Panc1 (cell line): ENCODE measurements around the gene BCAN. TPM values are rescaled to one million over a fixed set of nuclear protein-coding genes. Genes with fewer than 3 reads are reported as not detected.

Experiments
- ATAC-seq: fragments of 200-7000 bp; cut with Tn5 transposase; 2 replicates; pipeline ENCODE4 v1.9.1; 2020; ENCODE audit warnings: mild to moderate bottlenecking, moderate library complexity
- BruUV-seq: library from RNA; stranded (reverse); fragments of 400-500 nt; replicated peaks from 2 replicates; lab custom pipeline; 2021; lab: Mats Ljungman, UMichigan
- CTCF ChIA-PET: fragments of 300-600 bp; sonication (Branson Sonifier 250); formaldehyde crosslinking; loops from one replicate; lab custom pipeline; 2022; ENCODE audit warnings: antibody characterized with exemption; lab: Charles Lee
- POLR2A ChIA-PET: fragments of 300-600 bp; sonication (Branson Sonifier 250); formaldehyde crosslinking; loops from one replicate; lab custom pipeline; 2022; ENCODE audit warnings: antibody characterized with exemption; lab: Charles Lee
- DNase-seq: peaks from one replicate; pipeline ENCODE4 v3.0.0-alpha.2; 2010; ENCODE audit warnings: low read depth, low spot score
- H3K27ac ChIP-seq: 2 replicates; pipeline ENCODE4 v1.5.1; 2011; ENCODE audit warnings: mild to moderate bottlenecking, low read length, inconsistent platforms
- H3K27me3 ChIP-seq: fragments of 200-500 bp; sonication (Bioruptor generic); 2 replicates; pipeline ENCODE4 v1.6.0; 2014; ENCODE audit warnings: low read length, inconsistent platforms; ENCODE audit not compliant: control insufficient read depth, insufficient read depth
- H3K36me3 ChIP-seq: fragments of 200-500 bp; sonication (Bioruptor generic); 2 replicates; pipeline ENCODE4 v1.5.1; 2014; ENCODE audit warnings: inconsistent platforms, mild to moderate bottlenecking, low read length, moderate library complexity; ENCODE audit not compliant: control insufficient read depth, insufficient read depth
- H3K4me1 ChIP-seq: 2 replicates; pipeline ENCODE4 v1.5.1; 2011; ENCODE audit warnings: inconsistent platforms, mild to moderate bottlenecking, low read length, moderate library complexity; ENCODE audit not compliant: control insufficient read depth, insufficient read depth
- H3K4me3 ChIP-seq, 2 experiments: 2 replicates each; pipeline ENCODE4 v1.5.1; 2011 to 2012; ENCODE audit warnings: low read depth in 2 of 2, low read length in 2 of 2, mild to moderate bottlenecking in 2 of 2, inconsistent platforms in 1 of 2, moderate library complexity in 1 of 2
- H3K9me3 ChIP-seq: fragments of 200-500 bp; sonication (Bioruptor generic); 2 replicates; pipeline ENCODE4 v1.5.1; 2014; ENCODE audit warnings: low read depth, mild to moderate bottlenecking, inconsistent platforms, low read length, moderate library complexity; ENCODE audit not compliant: control insufficient read depth, insufficient read depth
- POLR2AphosphoS5 ChIP-seq: IDR thresholded peaks from 2 replicates; pipeline ENCODE4 v1.6.1; 2012; ENCODE audit warnings: mild to moderate bottlenecking, low read depth, low read length, moderate library complexity
- SIN3A ChIP-seq: IDR thresholded peaks from 2 replicates; pipeline ENCODE4 v1.6.1; 2012; ENCODE audit warnings: low read depth, mild to moderate bottlenecking, low read length, moderate library complexity, borderline replicate concordance; ENCODE audit not compliant: insufficient read depth
- TCF7L2 ChIP-seq: IDR thresholded peaks from 2 replicates; pipeline ENCODE4 v1.6.1; 2011; ENCODE audit warnings: mild to moderate bottlenecking, low read depth, low read length, inconsistent platforms
- in situ Hi-C: cut with HindIII; loops from 2 replicates; pipeline ENCODE4 v1.10.0; 2016; ENCODE audit warnings: low sequenced_read_pairs, low pct_unique_long_range_greater_than_20kb
- intact Hi-C: fragments of 100-400 bp; cut with micrococcal nuclease; formaldehyde crosslinking; loops from one replicate; pipeline ENCODE4 v1.10.0; 2022; ENCODE audit not compliant: unreplicated experiment
- total RNA-seq: library from RNA; stranded (reverse); gene quantifications from one replicate; pipeline ENCODE4 v1.2.1, GENCODE V29; 2021; ENCODE audit not compliant: unreplicated experiment
- TF ChIP-seq, protein P1 (sequence below), 2 experiments: IDR thresholded peaks; 2 replicates each; pipeline ENCODE4 v1.6.1; 2011 to 2012; ENCODE audit warnings: low read depth in 2 of 2, control low read depth in 1 of 2, low read length in 1 of 2, mild to moderate bottlenecking in 1 of 2, moderate library complexity in 1 of 2; ENCODE audit not compliant: insufficient read depth in 1 of 2
- TF ChIP-seq, protein P2 (sequence below): fragments of 450-650 bp; IDR thresholded peaks from 2 replicates; pipeline ENCODE4 v1.5.1; 2017; ENCODE audit warnings: mild to moderate bottlenecking

BCAN gene
- total RNA-seq, 1 experiment from 2014 or later = 0.57 TPM

DNA sequence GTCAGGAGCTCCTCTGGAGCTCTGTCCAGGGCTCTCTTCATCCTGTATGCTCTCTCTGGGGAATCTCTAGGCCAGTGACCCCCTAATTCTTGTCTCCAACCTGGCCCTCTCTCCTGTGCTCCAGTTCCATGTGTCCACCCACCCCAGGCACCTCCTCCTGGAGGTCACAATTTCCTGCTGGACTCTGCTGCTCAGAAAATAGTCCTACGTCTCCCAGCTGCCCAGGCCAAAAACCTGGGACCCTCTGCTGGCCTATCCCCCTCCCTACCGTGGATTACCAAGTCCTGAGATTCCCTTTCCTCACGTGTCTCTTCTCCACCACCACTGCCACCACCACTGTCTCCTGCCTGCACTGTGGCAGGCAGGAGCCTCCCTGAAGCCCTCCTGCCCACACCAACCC lies 23.6 kb downstream of the BCAN start:
- BruUV-seq = no TSS peak
- ChIA-PET POLR2A (interaction anchor here (0.6 kb wide), 1 partner anchor 16 kb away, joined by 8 read pairs; no protein-coding TSS in a partner anchor), CTCF (interaction anchor here (0.6 to 1.4 kb wide), 4 partner anchors 11 to 166 kb away, joined by 3 to 6 read pairs (median 4); partner anchors contain the start of gene NES)
- ATAC-seq = no peak
- no peaks in the 10 kb centered on the region for H3K27me3 ChIP-seq
- peaks cover 78% of the 10 kb centered on the region for H3K4me1 ChIP-seq
- H3K4me3 ChIP-seq = no peak overlapping the region
- no peak for DNase-seq
- peak overlapping the region; percentile 98 for H3K27ac ChIP-seq
- in situ Hi-C loops = no loop called here
- TF ChIP-seq, protein P1, sequence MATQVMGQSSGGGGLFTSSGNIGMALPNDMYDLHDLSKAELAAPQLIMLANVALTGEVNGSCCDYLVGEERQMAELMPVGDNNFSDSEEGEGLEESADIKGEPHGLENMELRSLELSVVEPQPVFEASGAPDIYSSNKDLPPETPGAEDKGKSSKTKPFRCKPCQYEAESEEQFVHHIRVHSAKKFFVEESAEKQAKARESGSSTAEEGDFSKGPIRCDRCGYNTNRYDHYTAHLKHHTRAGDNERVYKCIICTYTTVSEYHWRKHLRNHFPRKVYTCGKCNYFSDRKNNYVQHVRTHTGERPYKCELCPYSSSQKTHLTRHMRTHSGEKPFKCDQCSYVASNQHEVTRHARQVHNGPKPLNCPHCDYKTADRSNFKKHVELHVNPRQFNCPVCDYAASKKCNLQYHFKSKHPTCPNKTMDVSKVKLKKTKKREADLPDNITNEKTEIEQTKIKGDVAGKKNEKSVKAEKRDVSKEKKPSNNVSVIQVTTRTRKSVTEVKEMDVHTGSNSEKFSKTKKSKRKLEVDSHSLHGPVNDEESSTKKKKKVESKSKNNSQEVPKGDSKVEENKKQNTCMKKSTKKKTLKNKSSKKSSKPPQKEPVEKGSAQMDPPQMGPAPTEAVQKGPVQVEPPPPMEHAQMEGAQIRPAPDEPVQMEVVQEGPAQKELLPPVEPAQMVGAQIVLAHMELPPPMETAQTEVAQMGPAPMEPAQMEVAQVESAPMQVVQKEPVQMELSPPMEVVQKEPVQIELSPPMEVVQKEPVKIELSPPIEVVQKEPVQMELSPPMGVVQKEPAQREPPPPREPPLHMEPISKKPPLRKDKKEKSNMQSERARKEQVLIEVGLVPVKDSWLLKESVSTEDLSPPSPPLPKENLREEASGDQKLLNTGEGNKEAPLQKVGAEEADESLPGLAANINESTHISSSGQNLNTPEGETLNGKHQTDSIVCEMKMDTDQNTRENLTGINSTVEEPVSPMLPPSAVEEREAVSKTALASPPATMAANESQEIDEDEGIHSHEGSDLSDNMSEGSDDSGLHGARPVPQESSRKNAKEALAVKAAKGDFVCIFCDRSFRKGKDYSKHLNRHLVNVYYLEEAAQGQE (IDR thresholded peaks at IDR 0.05; ENCODE audit: insufficient read depth in 1 of 2, low read depth in 2 of 2, low read length in 1 of 2) = no peak
- no peak for TF ChIP-seq POLR2AphosphoS5
- TF ChIP-seq TCF7L2 = no peak
- TF ChIP-seq, protein P2, sequence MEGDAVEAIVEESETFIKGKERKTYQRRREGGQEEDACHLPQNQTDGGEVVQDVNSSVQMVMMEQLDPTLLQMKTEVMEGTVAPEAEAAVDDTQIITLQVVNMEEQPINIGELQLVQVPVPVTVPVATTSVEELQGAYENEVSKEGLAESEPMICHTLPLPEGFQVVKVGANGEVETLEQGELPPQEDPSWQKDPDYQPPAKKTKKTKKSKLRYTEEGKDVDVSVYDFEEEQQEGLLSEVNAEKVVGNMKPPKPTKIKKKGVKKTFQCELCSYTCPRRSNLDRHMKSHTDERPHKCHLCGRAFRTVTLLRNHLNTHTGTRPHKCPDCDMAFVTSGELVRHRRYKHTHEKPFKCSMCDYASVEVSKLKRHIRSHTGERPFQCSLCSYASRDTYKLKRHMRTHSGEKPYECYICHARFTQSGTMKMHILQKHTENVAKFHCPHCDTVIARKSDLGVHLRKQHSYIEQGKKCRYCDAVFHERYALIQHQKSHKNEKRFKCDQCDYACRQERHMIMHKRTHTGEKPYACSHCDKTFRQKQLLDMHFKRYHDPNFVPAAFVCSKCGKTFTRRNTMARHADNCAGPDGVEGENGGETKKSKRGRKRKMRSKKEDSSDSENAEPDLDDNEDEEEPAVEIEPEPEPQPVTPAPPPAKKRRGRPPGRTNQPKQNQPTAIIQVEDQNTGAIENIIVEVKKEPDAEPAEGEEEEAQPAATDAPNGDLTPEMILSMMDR = no peak
- TF ChIP-seq SIN3A = no peak
- no peaks in the 10 kb centered on the region; the same call in 1 of the 2 replicates for H3K36me3 ChIP-seq
- intact Hi-C loops = no loop called here
- H3K9me3 ChIP-seq = no peaks in the 10 kb centered on the region

DNA sequence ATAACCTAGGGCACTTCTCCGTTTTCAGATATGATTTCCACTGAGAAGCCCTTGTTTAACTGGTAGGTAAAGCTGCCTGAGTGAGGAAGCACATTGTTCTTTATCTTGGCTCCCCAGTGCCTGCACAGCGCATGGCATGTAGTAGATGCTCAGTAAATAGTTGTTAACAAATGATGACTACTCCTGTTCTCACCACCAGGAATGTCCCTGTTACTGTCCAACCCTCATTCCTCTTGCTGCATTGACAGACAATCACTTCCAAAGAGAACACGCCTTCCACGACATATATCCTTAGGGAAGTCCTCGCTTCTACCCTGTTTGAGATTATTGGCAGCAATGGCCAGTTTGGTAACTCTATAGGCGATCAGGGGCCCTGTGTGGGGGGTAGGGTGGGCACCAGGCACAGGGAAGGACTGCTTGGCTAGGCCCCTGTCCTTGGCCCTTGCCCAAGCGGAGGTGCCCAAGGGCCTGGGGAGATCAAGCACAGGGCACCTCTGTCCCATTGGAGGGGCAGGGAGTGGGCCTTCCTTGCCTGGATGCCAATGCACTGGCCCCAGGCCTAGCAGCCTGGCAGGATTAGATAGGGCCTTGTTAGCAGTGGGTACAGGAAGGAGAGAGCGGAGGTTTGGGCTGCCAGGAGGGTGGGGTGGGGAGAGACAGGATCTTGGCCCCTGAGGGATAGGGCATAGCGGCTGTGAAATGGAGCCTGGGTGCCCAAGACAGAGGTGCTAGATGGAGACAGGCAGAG lies 25.1 kb downstream of the BCAN start:
- intact Hi-C loops (no loop called here), in situ Hi-C loops (no loop called here)
- CTCF ChIA-PET = interaction anchor here (0.6 to 0.9 kb wide), 2 partner anchors 10 to 25 kb away, joined by 3 to 4 read pairs; no protein-coding TSS in a partner anchor
- Histone ChIP-seq H3K4me1 (peaks cover 63% of the 10 kb centered on the region), H3K27ac (peak overlapping the region; percentile 56), H3K9me3 (no peaks in the 10 kb centered on the region), H3K27me3 (no peaks in the 10 kb centered on the region), H3K36me3 (no peaks in the 10 kb centered on the region), H3K4me3 (no peak overlapping the region)
- POLR2A ChIA-PET = interaction anchor here (0.6 kb wide), 1 partner anchor 100 kb away, joined by 3 read pairs; no protein-coding TSS in a partner anchor
- TF ChIP-seq SIN3A = no peak
- TF ChIP-seq POLR2AphosphoS5 = no peak
- TF ChIP-seq, protein P2 = no peak
- TF ChIP-seq, protein P1 (IDR thresholded peaks at IDR 0.05; ENCODE audit: insufficient read depth in 1 of 2, low read depth in 2 of 2, low read length in 1 of 2) = no peak
- no peak for TF ChIP-seq TCF7L2
- DNase-seq (no peak), ATAC-seq (no peak)
- BruUV-seq = no TSS peak
